ENCODE data around the gene USH2A. TPM values are rescaled to one million over a fixed set of nuclear protein-coding genes. Genes with fewer than 3 reads are reported as not detected.

Gene USH2A
- total RNA-seq, 4 donors from 2014 or later = 0.39 TPM; not detected in 3

GRCh38 chr1:215617979-215618378 lies 805.3 kb downstream of the USH2A start:
- Histone ChIP-seq H3K36me3 (peaks cover 0 to 87% of the 10 kb centered on the region in 2 donors), H3K4me3 (no peak overlapping the region), H3K4me1 (peaks cover 0 to 2% (median 0%) of the 10 kb centered on the region in 3 donors), H3K27ac (no peak overlapping the region), H3K9me3 (no peaks in the 10 kb centered on the region), H3K27me3 (no peaks in the 10 kb centered on the region)
- ATAC-seq = no peak
- 78 to 100% methylated on average over 1 of the region's 1 CpG for whole genome bisulfite sequencing, 2 donors (ENCODE audit: low coverage in 1 of 2)
- TF ChIP-seq CTCF (IDR thresholded peaks at IDR 0.05) = no peak
- TF ChIP-seq POLR2AphosphoS5 (IDR thresholded peaks at IDR 0.05) = no peak
- no peak for TF ChIP-seq POLR2A (IDR thresholded peaks at IDR 0.05)
- TF ChIP-seq EP300 (IDR thresholded peaks at IDR 0.05) = no peak

GRCh38 chr1:215612391-215612790 lies 810.9 kb downstream of the USH2A start:
- TF ChIP-seq CTCF (IDR thresholded peaks at IDR 0.05) = no peak
- no peak for TF ChIP-seq POLR2A (IDR thresholded peaks at IDR 0.05)
- TF ChIP-seq POLR2AphosphoS5 (IDR thresholded peaks at IDR 0.05) = no peak
- no peak for TF ChIP-seq EP300 (IDR thresholded peaks at IDR 0.05)
- 26 to 41% methylated on average over 3 of the region's 3 CpGs for WGBS, 2 donors (ENCODE audit: low coverage in 1 of 2)
- Histone ChIP-seq H3K4me1 (peaks cover 0 to 23% (median 2%) of the 10 kb centered on the region in 3 donors), H3K9me3 (no peaks in the 10 kb centered on the region), H3K27me3 (no peaks in the 10 kb centered on the region), H3K27ac (no peak overlapping the region), H3K4me3 (no peak overlapping the region), H3K36me3 (peaks cover 0 to 69% of the 10 kb centered on the region in 2 donors)
- ATAC-seq = no peak

- TF ChIP-seq POLR2AphosphoS5 (IDR thresholded peaks at IDR 0.05) (no peak), EP300 (IDR thresholded peaks at IDR 0.05) (no peak), CTCF (IDR thresholded peaks at IDR 0.05) (no peak), POLR2A (IDR thresholded peaks at IDR 0.05) (no peak)
- Histone ChIP-seq H3K27me3 (no peaks in the 10 kb centered on the region), H3K4me1 (peaks cover 0 to 42% (median 2%) of the 10 kb centered on the region in 3 donors), H3K9me3 (no peaks in the 10 kb centered on the region), H3K27ac (no peak overlapping the region), H3K36me3 (peaks cover 0 to 49% of the 10 kb centered on the region in 2 donors), H3K4me3 (no peak overlapping the region)
- ATAC-seq = no peak
- 80 to 94% methylated on average over 3 to 4 of the region's 4 CpGs for WGBS, 2 donors (ENCODE audit: low coverage in 1 of 2)
Measured at GRCh38 chr1:215608646-215609045, 814.6 kb downstream of the USH2A start.

GRCh38 chr1:215607412-215607811 lies 815.8 kb downstream of the USH2A start:
- peaks cover 0 to 43% of the 10 kb centered on the region in 2 donors for H3K36me3 ChIP-seq
- no peak overlapping the region for H3K27ac ChIP-seq
- TF ChIP-seq EP300 (IDR thresholded peaks at IDR 0.05) (no peak), POLR2A (IDR thresholded peaks at IDR 0.05) (no peak), POLR2AphosphoS5 (IDR thresholded peaks at IDR 0.05) (no peak), CTCF (IDR thresholded peaks at IDR 0.05) (no peak)
- no peaks in the 10 kb centered on the region for H3K27me3 ChIP-seq
- no peak for ATAC-seq
- no peak overlapping the region for H3K4me3 ChIP-seq
- 81 to 82% methylated on average over 1 of the region's 1 CpG for WGBS, 2 donors (ENCODE audit: low coverage in 1 of 2)
- no peaks in the 10 kb centered on the region for H3K9me3 ChIP-seq
- peaks cover 0 to 46% (median 2%) of the 10 kb centered on the region in 3 donors for H3K4me1 ChIP-seq

GRCh38 chr1:215606564-215607168 lies 816.6 kb downstream of the USH2A start:
- ATAC-seq = no peak
- peaks cover 0 to 44% of the 10 kb centered on the region in 2 donors for H3K36me3 ChIP-seq
- no peaks in the 10 kb centered on the region for H3K9me3 ChIP-seq
- no peaks in the 10 kb centered on the region for H3K27me3 ChIP-seq
- TF ChIP-seq EP300 (IDR thresholded peaks at IDR 0.05) = no peak
- no peak for TF ChIP-seq POLR2AphosphoS5 (IDR thresholded peaks at IDR 0.05)
- peak; percentile 20 to 43 (median 28) for TF ChIP-seq CTCF (IDR thresholded peaks at IDR 0.05)
- no peak for TF ChIP-seq POLR2A (IDR thresholded peaks at IDR 0.05)
- WGBS, 2 donors (ENCODE audit: low coverage in 1 of 2) = 69 to 74% methylated on average over 2 of the region's 2 CpGs
- H3K4me3 ChIP-seq = no peak overlapping the region
- no peak overlapping the region for H3K27ac ChIP-seq
- H3K4me1 ChIP-seq = peaks cover 0 to 38% (median 0%) of the 10 kb centered on the region in 3 donors

All from gastroesophageal sphincter (tissue), 4 donors.